Fibroblast of pulmonary artery (primary cell): ENCODE results near the gene LRRC23.
A peak's percentile ranks its signal among the peaks of the same experiment; 100 is the strongest.
"Not testable (repeated sequence)": the region's sequence is repeated elsewhere in the genome, so short reads cannot be mapped to it uniquely, and the experiment has no call there.

Source experiments
- DNase-seq: peaks from one replicate; pipeline ENCODE4 v3.0.0-alpha.2; 2010; ENCODE audit warnings: low read depth
- H3K4me3 ChIP-seq: replicated peaks from 2 replicates; pipeline ENCODE4 v1.5.1; 2011; ENCODE audit warnings: low read depth, mild to moderate bottlenecking, control low read depth, low read length, moderate library complexity
- TF ChIP-seq, protein P1 (sequence below): IDR thresholded peaks from 2 replicates; pipeline ENCODE4 v1.5.1; 2011; ENCODE audit warnings: mild to moderate bottlenecking, control low read depth, low read length, inconsistent platforms; ENCODE audit errors: missing control alignments

The LRRC23 gene

GRCh38 chr12:6899427-6899826 is 5.2 kb upstream of the LRRC23 start:
- no peak for DNase-seq
- H3K4me3 ChIP-seq: no peak overlapping the region
- TF ChIP-seq, protein P1, sequence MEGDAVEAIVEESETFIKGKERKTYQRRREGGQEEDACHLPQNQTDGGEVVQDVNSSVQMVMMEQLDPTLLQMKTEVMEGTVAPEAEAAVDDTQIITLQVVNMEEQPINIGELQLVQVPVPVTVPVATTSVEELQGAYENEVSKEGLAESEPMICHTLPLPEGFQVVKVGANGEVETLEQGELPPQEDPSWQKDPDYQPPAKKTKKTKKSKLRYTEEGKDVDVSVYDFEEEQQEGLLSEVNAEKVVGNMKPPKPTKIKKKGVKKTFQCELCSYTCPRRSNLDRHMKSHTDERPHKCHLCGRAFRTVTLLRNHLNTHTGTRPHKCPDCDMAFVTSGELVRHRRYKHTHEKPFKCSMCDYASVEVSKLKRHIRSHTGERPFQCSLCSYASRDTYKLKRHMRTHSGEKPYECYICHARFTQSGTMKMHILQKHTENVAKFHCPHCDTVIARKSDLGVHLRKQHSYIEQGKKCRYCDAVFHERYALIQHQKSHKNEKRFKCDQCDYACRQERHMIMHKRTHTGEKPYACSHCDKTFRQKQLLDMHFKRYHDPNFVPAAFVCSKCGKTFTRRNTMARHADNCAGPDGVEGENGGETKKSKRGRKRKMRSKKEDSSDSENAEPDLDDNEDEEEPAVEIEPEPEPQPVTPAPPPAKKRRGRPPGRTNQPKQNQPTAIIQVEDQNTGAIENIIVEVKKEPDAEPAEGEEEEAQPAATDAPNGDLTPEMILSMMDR: no peak

- DNase-seq: peak; percentile 70
- H3K4me3 ChIP-seq: no peak overlapping the region
- TF ChIP-seq, protein P1: no peak
Measured at GRCh38 chr12:6899837-6900519, 4.6 kb upstream of the LRRC23 start.

- TF ChIP-seq, protein P1: no peak
- no peak overlapping the region for H3K4me3 ChIP-seq
- DNase-seq: no peak
Measured at GRCh38 chr12:6902448-6902847, 2.2 kb upstream of the LRRC23 start.

DNA sequence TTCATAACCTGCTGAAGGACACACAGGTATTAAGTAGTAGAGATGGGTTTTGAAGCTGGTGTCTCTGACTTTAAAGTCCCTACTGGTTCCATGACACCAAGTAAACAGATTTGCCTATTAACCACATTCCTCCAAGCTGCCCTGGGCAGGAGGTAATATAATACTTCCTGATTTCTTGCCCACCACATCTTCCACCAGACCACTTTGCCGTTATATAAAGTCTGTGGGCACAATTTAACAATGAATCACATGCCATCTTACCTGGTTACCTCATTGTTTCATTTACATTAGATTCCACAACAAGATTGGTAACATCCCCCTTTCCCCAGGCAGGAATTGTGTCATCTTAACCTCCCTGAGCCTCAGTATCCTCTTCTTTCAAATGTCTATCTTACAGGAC is 900 bp upstream of the LRRC23 start:
- DNase-seq: no peak
- H3K4me3 ChIP-seq: no peak overlapping the region
- TF ChIP-seq, protein P1: no peak

DNA sequence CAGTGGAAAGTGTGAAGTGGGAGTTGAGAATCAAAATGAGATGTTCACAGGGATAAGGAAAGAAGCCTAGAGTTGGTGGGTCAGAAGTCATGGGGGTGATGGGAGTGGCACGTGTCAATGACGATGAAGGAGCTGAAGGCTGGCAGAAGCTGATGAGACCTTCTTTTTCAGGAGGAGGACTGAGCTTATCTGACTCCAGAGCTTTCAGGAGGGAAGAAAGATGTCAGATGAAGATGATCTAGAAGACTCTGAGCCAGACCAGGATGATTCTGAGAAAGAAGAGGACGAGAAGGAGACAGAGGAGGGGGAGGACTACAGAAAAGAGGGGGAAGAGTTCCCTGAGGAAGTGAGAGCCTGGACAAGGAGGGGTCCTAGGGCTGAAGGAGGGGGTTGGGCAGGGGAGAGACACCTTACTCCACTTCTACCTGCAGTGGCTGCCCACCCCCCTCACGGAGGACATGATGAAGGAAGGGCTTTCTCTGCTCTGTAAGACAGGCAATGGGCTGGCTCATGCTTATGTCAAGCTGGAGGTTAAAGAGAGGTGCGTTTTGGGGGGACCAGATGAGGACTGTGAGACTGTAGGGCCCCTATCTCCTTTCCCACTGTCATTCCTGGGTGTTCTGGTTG is 905 bp downstream of the LRRC23 start:
- peak overlapping the region; percentile 81 for H3K4me3 ChIP-seq
- no peak for DNase-seq
- TF ChIP-seq, protein P1: no peak

DNA sequence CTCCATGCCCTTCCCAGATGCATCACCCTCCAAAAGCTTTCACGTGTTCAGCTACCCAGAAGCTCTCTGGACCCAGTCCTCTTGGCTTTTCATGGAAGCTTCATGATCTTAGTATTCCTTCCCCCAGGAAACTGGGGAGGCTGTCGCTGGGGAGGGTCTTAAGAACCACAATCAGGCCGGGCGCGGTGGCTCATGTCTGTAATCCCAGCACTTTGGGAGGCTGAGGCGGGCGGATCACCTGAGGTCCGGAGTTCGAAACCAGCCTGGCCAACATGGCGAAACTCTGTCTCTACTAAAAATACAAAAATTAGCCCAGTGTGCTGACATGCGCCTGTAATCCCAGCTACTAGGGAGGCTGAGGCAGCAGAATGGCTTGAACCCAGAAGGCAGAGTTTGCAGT is 3.5 kb downstream of the LRRC23 start:
- H3K4me3 ChIP-seq, DNase-seq: not testable (repeated sequence)

DNA sequence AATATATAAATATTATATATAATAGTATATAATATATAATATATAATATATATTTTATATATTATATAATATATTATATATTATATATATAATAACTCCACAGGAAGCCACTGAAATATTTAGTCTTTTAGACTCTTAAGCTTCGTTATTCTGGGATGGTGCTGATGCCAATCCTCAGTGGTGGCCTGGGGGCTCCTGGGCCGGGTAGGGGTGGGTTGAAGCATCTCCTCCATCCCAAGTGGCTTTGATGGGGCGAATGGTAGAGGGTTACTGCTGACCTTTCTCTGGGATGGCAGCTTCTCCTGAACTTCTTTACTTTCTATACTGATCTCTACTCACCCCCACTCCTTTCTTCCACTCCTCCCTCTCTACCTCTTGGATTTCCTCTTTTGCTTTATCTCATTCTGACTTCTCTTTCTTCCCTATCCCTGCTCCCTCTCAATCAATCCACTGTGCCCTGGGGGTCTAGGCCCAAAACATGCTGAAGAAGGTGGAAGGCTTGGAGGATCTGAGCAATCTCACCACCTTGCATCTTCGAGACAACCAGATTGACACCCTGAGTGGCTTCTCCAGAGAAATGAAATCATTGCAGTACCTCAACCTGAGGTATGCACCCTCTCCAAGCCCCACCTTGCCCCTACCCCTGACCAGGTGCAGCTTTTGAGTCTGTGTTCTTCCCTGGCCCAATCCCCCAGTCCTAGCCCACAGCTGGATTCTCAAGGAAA is 5.0 kb downstream of the LRRC23 start:
- TF ChIP-seq, protein P1: no peak
- H3K4me3 ChIP-seq: no peak overlapping the region
- no peak for DNase-seq
